Measurements from ENCODE around the gene MRM3. TPM values are rescaled to one million over a fixed set of nuclear protein-coding genes. Genes with fewer than 3 reads are reported as not detected.

Gene MRM3
- total and polyA plus RNA-seq, 12 donors = 12.9 to 34.6 (median 19.1) TPM

DNA sequence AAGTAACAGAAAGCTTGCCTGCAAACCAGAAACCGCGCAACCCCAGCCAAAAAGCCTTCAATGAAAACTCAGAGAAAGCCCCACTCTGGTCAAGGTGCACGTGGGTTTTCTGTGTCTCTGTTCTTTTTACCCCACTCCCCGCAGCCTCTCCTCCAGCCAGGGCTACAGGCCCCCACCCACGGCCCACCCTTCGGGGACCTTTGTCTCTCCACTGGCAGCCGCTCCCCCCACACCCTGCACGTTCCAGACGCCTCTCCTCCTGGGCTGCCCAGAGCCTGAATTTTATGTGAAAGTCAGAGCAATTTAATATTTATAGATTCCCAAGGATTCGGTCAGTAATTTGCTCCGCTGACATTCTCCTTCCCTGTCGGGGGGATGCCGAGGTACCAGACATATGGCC lies 24.2 kb downstream of the MRM3 start:
- Histone ChIP-seq H3K27me3 (no peaks in the 10 kb centered on the region), H3K4me3 (no peak overlapping the region), H3K4me1 (replicated peaks in 1 of 2) (no peaks in the 10 kb centered on the region), H3K36me3 (replicated peaks in 1 of 2) (no peaks in the 10 kb centered on the region), H3K27ac (no peak overlapping the region), H3K9me3 (replicated peaks in 1 of 3) (no peaks in the 10 kb centered on the region)
- 71 to 84% (median 79%) methylated on average over 13 of the region's 13 CpGs for WGBS, 4 donors
- no peak for DNase-seq
- intact Hi-C loops (cut with DNase I) = no loop called here
- TF ChIP-seq POLR2A (IDR thresholded peaks at IDR 0.05) = no peak
- TF ChIP-seq, protein P1, sequence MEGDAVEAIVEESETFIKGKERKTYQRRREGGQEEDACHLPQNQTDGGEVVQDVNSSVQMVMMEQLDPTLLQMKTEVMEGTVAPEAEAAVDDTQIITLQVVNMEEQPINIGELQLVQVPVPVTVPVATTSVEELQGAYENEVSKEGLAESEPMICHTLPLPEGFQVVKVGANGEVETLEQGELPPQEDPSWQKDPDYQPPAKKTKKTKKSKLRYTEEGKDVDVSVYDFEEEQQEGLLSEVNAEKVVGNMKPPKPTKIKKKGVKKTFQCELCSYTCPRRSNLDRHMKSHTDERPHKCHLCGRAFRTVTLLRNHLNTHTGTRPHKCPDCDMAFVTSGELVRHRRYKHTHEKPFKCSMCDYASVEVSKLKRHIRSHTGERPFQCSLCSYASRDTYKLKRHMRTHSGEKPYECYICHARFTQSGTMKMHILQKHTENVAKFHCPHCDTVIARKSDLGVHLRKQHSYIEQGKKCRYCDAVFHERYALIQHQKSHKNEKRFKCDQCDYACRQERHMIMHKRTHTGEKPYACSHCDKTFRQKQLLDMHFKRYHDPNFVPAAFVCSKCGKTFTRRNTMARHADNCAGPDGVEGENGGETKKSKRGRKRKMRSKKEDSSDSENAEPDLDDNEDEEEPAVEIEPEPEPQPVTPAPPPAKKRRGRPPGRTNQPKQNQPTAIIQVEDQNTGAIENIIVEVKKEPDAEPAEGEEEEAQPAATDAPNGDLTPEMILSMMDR (IDR thresholded peaks at IDR 0.05) = no peak

DNA sequence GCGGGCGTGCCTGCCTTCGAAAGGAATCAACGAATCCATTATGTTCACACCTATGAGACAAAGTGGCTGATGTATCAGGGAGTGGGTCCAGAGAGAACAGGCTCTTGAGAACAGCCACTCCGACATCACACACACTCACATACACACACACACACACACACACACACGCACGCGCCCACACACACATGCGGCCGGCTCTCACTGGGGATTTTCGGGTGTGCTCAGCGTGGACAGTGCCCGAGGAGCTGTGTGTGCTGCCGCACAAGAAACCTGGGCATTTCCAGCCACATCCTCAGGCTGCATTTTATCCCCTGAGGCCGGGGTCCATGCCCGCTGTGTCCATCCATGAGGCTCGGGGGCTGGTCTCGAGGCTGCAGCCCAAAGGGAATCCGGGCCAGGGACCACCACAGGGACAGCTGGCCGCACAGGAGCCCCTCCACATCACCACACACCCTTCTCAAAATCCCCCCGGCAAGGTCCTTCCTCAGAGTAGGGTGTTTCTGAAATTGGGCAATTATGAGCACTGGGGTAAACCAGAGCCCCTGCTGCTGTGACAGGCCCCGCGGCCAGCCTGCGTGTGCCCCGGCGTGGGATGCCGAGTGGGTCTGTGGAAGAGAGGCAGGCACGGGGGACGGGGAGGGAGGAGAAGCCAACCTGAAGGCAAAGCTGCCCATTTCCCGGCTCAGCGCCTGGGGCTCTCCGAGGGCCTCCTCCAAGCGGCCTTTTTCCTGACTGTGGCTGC lies 24.8 kb downstream of the MRM3 start:
- Histone ChIP-seq H3K27me3 (no peaks in the 10 kb centered on the region), H3K9me3 (replicated peaks in 1 of 3) (no peaks in the 10 kb centered on the region), H3K4me3 (no peak overlapping the region), H3K27ac (no peak overlapping the region), H3K36me3 (replicated peaks in 1 of 2) (no peaks in the 10 kb centered on the region), H3K4me1 (replicated peaks in 1 of 2) (no peaks in the 10 kb centered on the region)
- intact Hi-C loops (cut with DNase I) = no loop called here
- WGBS, 4 donors = 86 to 92% (median 88%) methylated on average over 12 to 33 of the region's 33 CpGs
- DNase-seq = no peak
- no peak for TF ChIP-seq POLR2A (IDR thresholded peaks at IDR 0.05)
- TF ChIP-seq, protein P1 (IDR thresholded peaks at IDR 0.05) = no peak

DNA sequence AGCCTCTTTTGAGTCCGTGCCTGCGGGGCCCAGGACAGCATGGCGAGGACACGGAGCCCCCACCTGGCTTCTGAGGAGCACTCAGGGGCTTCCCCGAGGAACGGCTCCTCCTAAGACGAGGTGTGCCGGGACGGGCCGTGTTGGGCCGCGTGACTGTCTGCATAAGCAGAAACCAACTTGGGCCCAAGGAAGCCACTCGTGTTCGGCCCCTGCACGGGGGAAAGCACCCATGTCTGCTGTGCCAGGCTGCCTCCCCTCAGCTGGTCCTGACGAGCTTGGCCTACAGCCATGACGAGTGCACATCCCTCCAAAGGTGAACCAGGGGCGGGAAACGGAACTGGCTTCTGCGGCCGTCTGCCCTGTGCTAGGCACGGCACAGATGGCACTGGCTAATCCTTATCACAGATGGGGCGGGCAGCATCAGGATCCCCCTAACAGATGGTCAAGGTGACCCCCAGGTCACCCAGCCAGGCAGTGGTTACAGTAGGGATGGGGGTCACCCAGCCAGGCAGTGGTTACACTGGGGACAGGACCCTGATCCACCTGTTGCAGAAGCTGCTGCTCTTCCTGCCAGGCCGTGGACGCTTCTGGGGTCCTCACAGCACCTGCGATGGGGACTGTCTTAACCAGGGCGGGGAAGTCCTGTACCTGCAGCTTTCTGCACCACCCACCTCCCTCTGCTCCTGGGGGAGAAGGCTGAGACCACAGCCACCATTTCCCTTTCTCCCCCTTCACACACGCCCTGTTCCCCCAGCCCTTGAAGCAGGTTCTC lies 25.6 kb downstream of the MRM3 start:
- TF ChIP-seq POLR2A (IDR thresholded peaks at IDR 0.05) = no peak
- TF ChIP-seq, protein P1 (IDR thresholded peaks at IDR 0.05) = no peak
- WGBS, 4 donors = 85 to 91% (median 89%) methylated on average over 8 to 28 of the region's 28 CpGs
- no peaks in the 10 kb centered on the region for H3K36me3 ChIP-seq (replicated peaks in 1 of 2)
- H3K27me3 ChIP-seq = no peaks in the 10 kb centered on the region
- no peaks in the 10 kb centered on the region for H3K4me1 ChIP-seq (replicated peaks in 1 of 2)
- no peak overlapping the region for H3K4me3 ChIP-seq
- intact Hi-C loops (cut with DNase I) = no loop called here
- no peak for DNase-seq
- H3K9me3 ChIP-seq (replicated peaks in 1 of 3) = no peaks in the 10 kb centered on the region
- H3K27ac ChIP-seq = no peak overlapping the region

DNA sequence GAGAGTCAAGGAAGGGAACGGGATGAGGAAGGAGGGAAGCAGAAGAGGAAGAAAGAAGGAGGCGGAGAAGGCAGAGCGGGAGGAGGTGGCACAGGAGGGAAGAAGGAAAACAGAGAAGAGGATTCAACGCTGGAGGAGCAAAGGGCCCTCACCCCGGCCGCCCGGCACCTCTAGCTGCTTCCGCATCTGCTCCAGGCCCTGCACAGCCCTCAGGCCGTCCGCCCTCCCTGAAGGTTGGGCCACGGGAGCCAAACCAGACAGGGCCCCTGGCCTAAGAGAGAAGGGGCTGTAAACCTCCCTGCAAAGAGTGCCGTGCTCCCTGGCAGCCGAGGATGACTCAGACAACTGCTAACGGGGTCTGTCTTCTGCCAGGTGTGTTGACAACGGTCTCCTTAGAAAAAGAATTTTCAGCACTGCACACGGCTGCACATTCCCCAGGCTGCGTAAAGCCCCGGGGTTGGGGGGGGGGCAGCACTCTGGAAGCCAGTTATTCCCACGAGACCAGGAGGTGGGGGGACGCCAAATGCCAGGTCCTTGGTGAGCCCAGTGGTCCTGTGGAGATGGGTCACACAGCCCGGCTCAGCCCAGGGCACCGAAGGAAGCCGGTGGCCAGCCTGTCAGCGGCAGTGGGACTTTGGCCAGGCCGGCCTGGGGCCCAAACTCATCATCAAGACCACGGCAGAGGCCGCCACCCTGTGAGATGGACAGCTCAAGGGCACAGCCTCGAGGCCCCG lies 29.1 kb downstream of the MRM3 start:
- Histone ChIP-seq H3K27me3 (no peaks in the 10 kb centered on the region), H3K36me3 (replicated peaks in 1 of 2) (no peaks in the 10 kb centered on the region), H3K4me1 (replicated peaks in 1 of 2) (no peaks in the 10 kb centered on the region), H3K27ac (no peak overlapping the region), H3K4me3 (no peak overlapping the region), H3K9me3 (replicated peaks in 1 of 3) (no peaks in the 10 kb centered on the region)
- DNase-seq = no peak
- WGBS, 4 donors = 76 to 86% (median 81%) methylated on average over 20 to 29 of the region's 29 CpGs
- TF ChIP-seq, protein P1 (IDR thresholded peaks at IDR 0.05) = no peak
- TF ChIP-seq POLR2A (IDR thresholded peaks at IDR 0.05) = no peak
- intact Hi-C loops (cut with DNase I) = no loop called here
